ENCODE results near the gene DLG2.
A peak's percentile ranks its signal among the peaks of the same experiment; 100 is the strongest.

The DLG2 gene

GRCh38 chr11:84194696-84195095 lies 1432.4 kb downstream of the DLG2 start:
- no peak for DNase-seq (ENCODE audit: low spot score)

- no peak for DNase-seq (ENCODE audit: low spot score)
Observed at GRCh38 chr11:84193706-84194105, 1433.4 kb downstream of the DLG2 start.

GRCh38 chr11:84188521-84188920 lies 1438.6 kb downstream of the DLG2 start:
- no peak for DNase-seq (ENCODE audit: low spot score)

- no peak for DNase-seq (ENCODE audit: low spot score)
Observed at GRCh38 chr11:84173078-84173477, 1454.1 kb downstream of the DLG2 start.

- no peak for DNase-seq (ENCODE audit: low spot score)
Observed at GRCh38 chr11:84165139-84165538, 1462.0 kb downstream of the DLG2 start.

- DNase-seq (ENCODE audit: low spot score), result no peak
Observed at GRCh38 chr11:84164728-84165127, 1462.4 kb downstream of the DLG2 start.

GRCh38 chr11:84163116-84163515 lies 1464.0 kb downstream of the DLG2 start:
- no peak for DNase-seq (ENCODE audit: low spot score)

GRCh38 chr11:84157639-84158038 lies 1469.5 kb downstream of the DLG2 start:
- DNase-seq (ENCODE audit: low spot score), result no peak

- no peak for DNase-seq (ENCODE audit: low spot score)
Observed at GRCh38 chr11:84146826-84147225, 1480.3 kb downstream of the DLG2 start.

- no peak for DNase-seq (ENCODE audit: low spot score)
Observed at GRCh38 chr11:84145616-84146185, 1481.4 kb downstream of the DLG2 start.

- DNase-seq (ENCODE audit: low spot score), result no peak
Observed at GRCh38 chr11:84144531-84144930, 1482.6 kb downstream of the DLG2 start.

GRCh38 chr11:84142411-84142810 lies 1484.7 kb downstream of the DLG2 start:
- no peak for DNase-seq (ENCODE audit: low spot score)

GRCh38 chr11:84140386-84141169 lies 1486.6 kb downstream of the DLG2 start:
- no peak for DNase-seq (ENCODE audit: low spot score)

GRCh38 chr11:84137960-84138359 lies 1489.2 kb downstream of the DLG2 start:
- no peak for DNase-seq (ENCODE audit: low spot score)

- DNase-seq (ENCODE audit: low spot score), result no peak
Observed at GRCh38 chr11:84137505-84137904, 1489.6 kb downstream of the DLG2 start.

- no peak for DNase-seq (ENCODE audit: low spot score)
Observed at GRCh38 chr11:84136926-84137325, 1490.2 kb downstream of the DLG2 start.

GRCh38 chr11:84130646-84131427 lies 1496.3 kb downstream of the DLG2 start:
- no peak for DNase-seq (ENCODE audit: low spot score)

GRCh38 chr11:84129961-84130576 lies 1497.1 kb downstream of the DLG2 start:
- DNase-seq (ENCODE audit: low spot score), result no peak

GRCh38 chr11:84128840-84129239 lies 1498.3 kb downstream of the DLG2 start:
- no peak for DNase-seq (ENCODE audit: low spot score)

- no peak for DNase-seq (ENCODE audit: low spot score)
Observed at GRCh38 chr11:84117394-84117793, 1509.8 kb downstream of the DLG2 start.

- no peak for DNase-seq (ENCODE audit: low spot score)
Observed at GRCh38 chr11:84106541-84106940, 1520.6 kb downstream of the DLG2 start.

GRCh38 chr11:84105148-84105547 lies 1522.0 kb downstream of the DLG2 start:
- no peak for DNase-seq (ENCODE audit: low spot score)

- DNase-seq (ENCODE audit: low spot score), result peak; percentile 66
Observed at GRCh38 chr11:84103096-84103495, 1524.0 kb downstream of the DLG2 start.
